Activated T-cell treated with anti-CD3 and anti-CD28 coated beads, Interleukin-2, amount 50 U/mL, for 1 hour (primary cell): ENCODE measurements around the gene BATF.
A peak's percentile ranks its signal among the peaks of the same experiment; 100 is the strongest.
"Not testable (repeated sequence)": the region's sequence is repeated elsewhere in the genome, so short reads cannot be mapped to it uniquely, and the experiment has no call there.

Experiments
- DNase-seq: peaks from one replicate; pipeline ENCODE4 v3.0.0-alpha.2; 2020

BATF gene

GRCh38 chr14:75522224-75522982, at the start of gene BATF:
TSS of gene BATF (plus strand) at chr14:75522469. CDS start at chr14:75522683, 214 bp downstream.
- peak; percentile 71 for DNase-seq

- DNase-seq: not testable (repeated sequence)
Measured at GRCh38 chr14:75474127-75474526, 48.1 kb upstream of the BATF start.

GRCh38 chr14:75476274-75476995, 45.8 kb upstream of the BATF start:
- no peak for DNase-seq

GRCh38 chr14:75477881-75478280, 44.4 kb upstream of the BATF start:
- no peak for DNase-seq

GRCh38 chr14:75479770-75480600, 42.3 kb upstream of the BATF start:
- DNase-seq: no peak

- DNase-seq: no peak
Measured at GRCh38 chr14:75482366-75482765, 39.9 kb upstream of the BATF start.

- no peak for DNase-seq
Measured at GRCh38 chr14:75484711-75485429, 37.4 kb upstream of the BATF start.

- DNase-seq: no peak
Measured at GRCh38 chr14:75486318-75486717, 36.0 kb upstream of the BATF start.

GRCh38 chr14:75487155-75487671, 35.1 kb upstream of the BATF start:
- DNase-seq: no peak

- DNase-seq: no peak
Measured at GRCh38 chr14:75489480-75489837, 32.8 kb upstream of the BATF start.

GRCh38 chr14:75491376-75491978, 30.8 kb upstream of the BATF start:
- no peak for DNase-seq

GRCh38 chr14:75492832-75493591, 29.3 kb upstream of the BATF start:
- DNase-seq: no peak

GRCh38 chr14:75493592-75494087, 28.6 kb upstream of the BATF start:
- no peak for DNase-seq

GRCh38 chr14:75494896-75495295, 27.4 kb upstream of the BATF start:
- no peak for DNase-seq

GRCh38 chr14:75495399-75495798, 26.9 kb upstream of the BATF start:
- DNase-seq: no peak

- no peak for DNase-seq
Measured at GRCh38 chr14:75495882-75496281, 26.4 kb upstream of the BATF start.

GRCh38 chr14:75496755-75497154, 25.5 kb upstream of the BATF start:
- no peak for DNase-seq

- DNase-seq: no peak
Measured at GRCh38 chr14:75497191-75497590, 25.1 kb upstream of the BATF start.

GRCh38 chr14:75497701-75498100, 24.6 kb upstream of the BATF start:
- DNase-seq: no peak

GRCh38 chr14:75499084-75499875, 23.0 kb upstream of the BATF start:
- no peak for DNase-seq
